Measurements from ENCODE around the gene HRH2.
"Not testable (repeated sequence)": the region's sequence is repeated elsewhere in the genome, so short reads cannot be mapped to it uniquely, and the experiment has no call there.

Gene HRH2

DNA sequence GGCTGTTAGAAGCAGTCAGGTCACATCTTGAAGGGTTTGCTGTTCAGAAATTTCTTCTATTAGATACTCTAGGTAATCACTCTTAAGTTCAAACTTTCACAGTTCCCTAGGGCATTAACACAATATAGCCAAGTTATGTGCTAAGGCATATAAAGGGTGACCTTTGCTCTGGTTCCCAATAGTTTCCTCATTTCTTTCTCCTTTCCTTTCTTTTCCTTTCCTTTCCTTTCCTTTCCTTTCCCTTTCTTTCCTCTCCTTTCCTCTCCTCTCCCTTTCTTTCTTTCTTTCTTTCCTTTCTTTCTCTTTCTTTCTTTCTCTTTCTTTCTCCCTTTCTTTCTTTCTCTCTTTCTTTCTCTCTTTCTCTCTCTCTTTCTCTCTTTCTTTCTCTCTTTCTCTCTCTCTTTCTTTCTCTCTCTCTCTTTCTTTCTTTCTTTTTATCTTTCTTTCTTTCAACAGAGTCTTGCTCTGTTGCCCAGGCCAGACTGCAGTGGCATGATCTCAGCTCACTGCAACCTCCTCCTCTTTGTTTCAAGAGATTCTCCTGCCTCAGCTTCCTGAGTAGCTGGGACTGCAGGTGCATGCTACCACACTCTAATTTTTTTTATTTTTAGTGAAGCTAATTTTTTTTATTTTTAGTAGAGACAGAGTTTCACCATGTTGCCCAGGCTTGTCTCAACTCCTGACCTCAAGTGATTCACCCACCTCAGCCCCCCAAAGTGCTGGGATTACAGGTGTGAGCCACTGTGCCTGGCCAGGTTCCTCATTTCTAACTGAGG is 7.3 kb upstream of the HRH2 start:
- DNase-seq: not testable (repeated sequence)

DNA sequence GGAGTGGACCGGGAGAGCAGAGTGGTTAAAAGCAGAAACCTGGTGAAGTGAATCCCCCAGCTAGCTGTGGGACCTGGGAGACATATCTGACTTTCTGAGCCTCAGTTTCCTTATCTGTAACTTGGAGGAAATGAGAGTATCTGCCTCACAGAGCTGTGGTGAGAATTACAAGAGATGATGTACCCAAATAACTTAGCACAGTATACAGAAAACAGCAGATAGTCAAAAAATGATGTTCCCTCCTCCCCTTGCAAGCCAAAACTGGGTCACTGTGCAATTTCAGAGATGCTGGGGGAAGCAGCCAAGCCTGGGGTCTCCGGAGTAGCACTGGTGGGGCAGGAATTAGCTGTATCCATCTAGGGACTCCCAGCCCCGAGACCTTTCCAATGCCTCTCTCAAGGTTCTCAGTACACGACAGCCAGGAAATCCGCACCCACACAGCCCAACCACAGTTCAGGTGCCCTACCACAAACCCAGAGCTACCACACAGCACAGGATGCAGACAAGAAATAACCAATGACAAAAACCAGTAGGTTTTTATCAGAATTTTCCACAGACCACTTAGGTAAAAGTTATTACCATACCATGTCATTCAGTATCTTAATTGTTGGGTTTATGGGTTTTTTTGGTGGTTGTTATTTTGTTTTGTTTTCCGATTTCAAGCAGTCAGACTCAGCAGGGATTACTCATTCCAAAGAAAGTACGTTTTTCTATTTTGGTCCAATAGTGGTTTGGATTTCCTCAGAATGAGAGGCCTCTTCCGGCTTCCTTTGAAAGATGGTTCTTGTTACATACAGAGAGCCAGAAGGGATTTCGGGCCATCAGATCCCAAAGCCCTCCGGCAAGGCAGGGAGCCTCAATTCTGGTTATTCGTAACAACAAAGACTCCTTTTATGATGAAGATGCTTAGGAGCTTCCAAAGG is 4.9 kb upstream of the HRH2 start:
- DNase-seq: no peak

DNA sequence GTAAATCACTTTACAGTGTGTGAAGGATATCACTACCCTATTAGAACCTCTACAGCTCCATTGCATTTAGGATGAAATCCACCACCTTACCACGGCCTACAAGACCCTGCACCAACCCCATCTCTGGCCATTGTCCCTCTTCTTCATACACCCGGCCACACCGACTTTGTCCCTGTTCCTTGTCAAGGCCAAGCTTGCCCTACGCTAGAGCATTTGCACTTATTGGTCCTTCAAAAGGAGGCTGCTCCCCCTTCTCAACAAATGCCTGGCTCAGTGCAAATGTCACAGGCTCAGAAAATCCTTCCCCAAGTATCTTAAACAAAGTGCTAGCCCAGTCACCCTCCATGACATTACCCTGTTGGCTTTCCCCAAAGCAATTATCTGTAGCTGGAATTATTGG is 4.1 kb upstream of the HRH2 start:
- no peak for DNase-seq

DNA sequence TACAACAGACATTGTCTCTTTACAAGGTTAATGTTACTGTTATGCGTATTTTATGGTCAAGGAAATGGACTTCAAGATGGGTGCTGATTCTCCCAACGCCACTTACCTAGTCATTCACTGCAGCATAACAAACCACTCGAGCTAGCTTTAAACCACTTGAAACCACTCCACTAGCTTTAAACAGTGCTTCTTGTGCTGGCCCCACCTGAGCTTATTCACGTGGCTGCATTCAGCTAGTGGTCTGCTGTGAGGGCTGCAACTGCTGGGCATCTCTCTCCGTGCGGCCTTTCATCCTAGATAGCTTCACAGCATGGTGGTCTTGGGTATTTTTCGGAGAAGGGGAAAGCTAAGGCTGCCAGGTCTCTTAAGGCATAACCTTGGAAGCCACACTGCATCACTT is 3.5 kb upstream of the HRH2 start:
- peak in 1 of 2 experiments; percentile 2 for DNase-seq

DNA sequence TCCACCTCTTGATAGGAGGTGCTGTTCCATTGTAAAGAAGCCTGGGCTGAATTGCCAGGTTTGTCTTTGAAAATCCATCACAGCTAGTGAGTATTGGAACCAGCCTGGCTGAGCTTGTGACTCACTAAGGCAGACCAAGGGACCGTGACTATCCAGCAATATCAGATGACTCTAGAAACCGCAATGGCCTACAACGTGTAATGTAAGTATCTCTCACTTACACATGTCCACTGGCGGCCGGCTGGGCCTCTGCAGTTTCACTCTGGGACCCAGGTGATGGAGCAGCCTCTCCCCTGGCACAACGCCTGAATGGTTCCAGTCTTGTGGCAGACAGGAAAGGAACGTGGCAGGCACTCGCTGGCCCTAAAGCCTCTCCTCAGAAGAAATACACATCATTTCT is 3.1 kb upstream of the HRH2 start:
- DNase-seq: no peak

DNA sequence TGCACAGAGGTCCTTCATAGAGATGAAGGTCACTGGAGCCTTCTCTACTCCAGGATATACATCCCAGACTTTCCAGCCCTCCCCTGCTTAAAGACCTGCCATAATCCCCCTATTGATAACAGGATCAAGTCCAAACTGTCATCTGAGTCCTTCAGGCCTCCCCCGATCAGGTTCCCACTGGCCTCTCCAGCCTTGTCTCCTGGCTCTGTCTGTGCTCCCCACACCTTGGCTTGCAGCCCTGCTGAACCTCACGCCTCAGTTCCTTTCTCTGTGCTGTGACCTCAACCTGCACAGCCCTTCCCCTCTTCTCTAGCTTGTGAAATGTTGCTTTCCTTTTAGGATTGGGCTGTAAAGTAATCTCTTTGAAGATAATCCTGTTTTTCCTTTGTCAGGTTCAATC is 2.5 kb upstream of the HRH2 start:
- no peak for DNase-seq

DNA sequence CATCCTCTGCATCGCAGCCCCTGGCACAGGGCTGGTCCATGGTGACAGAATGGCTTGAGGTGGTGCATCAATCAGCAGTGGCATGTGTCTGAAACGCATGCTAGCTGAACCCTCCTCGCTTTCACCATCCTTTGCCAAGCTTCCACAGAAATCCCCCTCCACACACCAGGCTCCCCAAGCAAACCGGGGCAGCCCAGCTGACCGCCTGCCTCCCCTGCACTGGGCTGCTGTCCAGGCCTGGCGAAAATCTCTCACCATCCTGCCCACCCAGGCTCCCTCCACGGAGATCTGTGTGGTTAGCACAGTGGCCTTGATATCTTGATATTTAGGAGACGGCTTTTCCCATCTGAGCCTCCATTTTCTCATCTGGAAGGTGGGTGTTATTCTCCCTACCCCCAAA is 905 bp upstream of the HRH2 start:
- DNase-seq: no peak

DNA sequence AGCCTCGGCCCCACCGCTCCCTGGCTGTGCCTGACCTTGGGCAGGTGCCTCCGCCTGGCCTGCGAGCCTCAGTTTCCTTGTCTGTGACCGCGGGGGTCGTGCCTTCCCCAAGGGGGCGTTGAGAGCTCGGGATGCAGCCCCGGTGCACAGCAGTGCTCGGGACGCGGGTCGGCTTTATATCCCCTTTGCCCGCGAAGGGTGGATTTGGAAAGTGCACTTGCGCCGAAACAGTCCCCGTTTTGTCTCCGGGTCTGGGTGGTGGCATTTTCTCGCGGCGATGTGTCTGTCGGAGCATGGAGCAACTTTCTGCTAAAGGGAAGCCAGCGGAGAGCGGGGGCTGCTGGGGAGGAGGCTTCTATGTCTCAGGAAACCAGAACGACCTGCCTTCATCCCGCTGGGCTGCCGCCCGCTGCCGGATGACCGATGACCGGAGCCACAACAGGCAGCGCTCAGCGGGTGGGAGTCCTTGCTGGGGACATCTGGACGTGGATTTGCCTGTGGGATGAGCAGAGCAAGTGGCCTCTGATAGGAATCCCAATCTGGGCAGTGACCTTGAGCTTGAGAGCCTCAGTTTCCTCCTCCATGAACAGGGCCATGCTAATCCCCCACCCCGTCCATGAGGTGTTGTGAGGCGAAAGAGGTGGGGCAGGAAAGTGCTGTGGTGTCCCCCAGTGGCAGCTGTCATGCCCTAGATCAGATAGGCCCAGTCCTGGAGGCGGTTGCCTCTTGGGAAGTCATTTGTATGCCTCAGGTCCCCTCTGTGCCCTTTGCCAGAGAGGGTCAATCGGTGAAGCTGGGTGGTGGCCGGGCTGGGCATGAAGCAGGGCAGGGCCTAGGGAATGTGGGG is 651 bp downstream of the HRH2 start:
- DNase-seq: no peak

DNA sequence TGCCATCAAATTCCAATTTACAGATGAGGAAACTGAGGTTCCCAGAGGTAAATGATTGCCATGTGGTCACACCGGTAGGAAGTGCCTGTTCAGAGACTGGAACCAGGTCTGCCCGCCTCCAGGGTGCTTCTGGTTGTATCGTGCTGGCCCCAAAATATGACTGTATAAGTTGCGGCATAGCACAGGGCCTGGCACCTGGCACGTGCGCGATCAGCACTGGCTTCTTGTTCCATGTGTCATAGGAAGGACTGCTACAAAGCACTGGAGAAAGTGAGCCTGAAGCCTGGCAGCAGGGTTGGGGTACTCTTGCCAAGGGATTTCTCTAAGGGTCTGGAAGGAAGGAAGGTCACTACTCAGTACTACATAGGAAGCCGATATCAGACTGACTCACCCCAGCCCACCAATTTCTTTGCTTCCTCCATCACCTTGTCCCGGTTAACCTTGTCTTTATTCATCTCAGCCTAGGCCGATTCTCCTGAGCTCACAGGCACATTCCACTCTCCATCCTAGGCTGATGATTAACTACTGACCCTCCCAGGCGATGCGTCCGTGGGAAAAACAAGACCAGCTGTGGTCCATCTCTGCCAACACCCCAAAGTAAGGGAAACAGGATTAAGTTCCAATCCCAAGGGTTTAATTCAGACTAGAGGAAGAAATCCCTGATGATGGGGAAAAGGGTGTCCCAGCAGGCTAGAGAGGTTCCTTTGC is 1.8 kb downstream of the HRH2 start:
- no peak for DNase-seq

DNA sequence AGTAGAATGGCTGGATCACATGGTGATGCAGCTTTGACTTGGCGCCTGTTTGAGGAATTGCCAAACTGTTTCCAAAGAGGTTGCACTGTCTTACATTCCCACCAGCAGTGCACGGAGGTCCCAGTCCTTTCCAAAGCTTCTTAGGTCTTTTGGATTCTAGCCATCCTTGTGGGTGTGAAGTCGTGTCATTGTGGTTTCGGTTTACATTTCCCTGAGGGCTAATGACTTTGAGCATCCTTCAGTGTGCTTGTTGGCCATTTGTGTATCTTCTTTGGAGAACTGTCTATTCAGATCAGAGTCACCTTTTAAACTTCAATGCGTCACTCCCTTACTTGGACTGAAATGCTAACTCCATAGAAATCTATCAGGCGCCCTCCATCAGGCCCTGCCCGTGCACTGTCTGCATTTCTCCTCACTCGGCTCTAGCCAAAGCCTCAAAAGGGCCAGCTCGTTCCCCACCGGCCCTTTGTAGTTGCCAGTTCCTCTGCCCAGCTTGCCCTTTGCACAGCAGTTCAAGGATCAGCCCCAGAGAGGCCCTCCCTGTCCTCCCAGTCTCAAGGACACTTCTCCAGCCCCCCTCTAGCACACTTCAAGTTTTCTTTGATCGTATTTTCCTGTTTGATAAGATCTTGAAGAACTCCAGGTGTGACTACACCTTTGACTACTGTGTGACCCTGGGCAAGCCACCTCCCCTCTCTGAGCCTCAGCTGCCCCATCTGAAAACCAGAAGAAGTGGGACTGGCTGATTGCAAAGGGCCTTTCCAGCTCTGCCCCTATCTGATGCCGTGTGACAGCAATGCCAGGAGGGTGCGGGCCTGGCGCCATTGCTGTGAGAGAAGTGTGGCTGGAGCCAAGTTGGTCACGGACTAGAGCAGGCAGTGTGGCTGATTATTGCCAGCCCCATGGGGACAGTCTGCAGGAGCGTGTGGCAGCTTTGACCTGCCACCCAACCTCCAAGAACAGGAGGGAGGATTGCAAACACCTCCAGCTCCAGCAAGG is 5.6 kb downstream of the HRH2 start:
- no peak for DNase-seq

DNA sequence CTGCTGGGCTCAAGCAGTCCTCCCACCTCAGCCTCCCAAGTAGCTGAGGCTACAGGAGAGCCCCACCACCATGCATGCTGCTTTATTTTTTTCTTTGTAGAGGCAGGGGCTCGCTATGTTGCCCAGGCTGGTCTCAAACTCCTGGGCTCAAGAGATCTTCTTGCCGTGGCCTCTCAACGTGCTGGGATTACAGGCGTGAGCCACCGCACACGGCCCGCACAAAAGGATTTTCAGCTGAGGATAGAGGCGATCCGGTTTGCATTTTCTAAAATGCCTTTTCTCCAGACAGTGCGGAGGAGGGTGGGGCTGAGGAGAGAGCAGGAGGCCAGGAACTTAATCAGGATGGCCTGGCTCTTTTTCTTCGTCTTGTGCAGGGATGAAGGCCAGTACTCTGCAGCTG is 6.9 kb downstream of the HRH2 start:
- no peak for DNase-seq

DNA sequence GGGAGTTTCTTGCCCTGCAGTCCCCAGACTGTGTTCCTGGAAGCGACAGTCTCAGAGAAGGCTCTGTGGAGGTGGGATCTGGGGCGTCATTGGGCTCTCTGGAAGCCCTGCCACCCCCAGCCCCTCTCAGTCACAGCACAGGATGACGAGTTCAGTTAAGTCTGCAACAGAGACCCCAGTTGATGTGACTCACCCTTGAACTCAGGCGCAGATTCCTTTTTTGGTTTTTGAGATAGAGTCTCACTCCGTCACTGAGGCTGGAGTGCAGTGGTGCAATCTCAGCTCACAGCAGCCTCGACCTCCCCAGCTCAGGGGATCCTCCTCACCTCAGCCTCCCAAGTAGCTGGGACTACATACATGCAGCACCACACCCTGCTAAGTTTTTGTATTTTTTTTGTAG is 8.3 kb downstream of the HRH2 start:
- no peak for DNase-seq

DNA sequence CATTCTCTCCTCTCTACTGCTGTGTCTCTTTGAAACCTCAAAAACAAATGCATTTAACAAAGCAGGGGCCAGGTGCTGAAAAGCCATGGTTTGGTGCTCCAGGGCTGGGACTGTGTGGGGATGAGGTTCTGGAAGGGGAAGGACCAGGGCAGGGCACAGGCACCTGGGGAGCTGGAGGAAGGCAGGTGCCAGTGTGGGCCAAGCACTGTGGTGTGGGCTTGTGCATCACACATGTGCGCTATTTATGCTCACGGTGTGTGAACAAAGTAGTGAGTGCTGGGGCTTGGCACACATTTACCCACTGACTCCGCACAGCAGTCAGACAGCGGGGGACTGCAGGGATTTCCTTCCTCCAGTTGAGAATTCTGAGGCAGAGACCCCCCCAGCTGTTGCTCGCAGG is 10.1 kb downstream of the HRH2 start:
- no peak for DNase-seq

DNA sequence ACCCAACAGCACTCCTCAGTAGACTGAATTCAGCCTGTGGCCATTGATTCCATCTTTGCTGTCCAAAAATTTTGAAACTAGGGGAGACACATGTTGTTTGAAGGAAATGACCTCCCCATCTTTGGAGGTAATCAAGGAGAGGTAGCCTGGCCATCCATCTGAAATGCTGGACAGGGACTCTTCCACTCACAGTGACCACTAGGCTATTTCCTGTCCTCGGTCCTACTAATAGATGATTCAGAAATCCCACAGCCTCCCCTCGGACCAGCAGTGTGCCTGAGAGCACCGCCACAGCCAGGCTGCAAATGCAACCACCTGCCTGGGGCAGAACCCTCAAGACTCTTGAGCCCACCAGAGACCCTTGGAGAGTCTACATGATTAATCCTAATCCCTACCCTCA is 12.5 kb downstream of the HRH2 start:
- DNase-seq: no peak

DNA sequence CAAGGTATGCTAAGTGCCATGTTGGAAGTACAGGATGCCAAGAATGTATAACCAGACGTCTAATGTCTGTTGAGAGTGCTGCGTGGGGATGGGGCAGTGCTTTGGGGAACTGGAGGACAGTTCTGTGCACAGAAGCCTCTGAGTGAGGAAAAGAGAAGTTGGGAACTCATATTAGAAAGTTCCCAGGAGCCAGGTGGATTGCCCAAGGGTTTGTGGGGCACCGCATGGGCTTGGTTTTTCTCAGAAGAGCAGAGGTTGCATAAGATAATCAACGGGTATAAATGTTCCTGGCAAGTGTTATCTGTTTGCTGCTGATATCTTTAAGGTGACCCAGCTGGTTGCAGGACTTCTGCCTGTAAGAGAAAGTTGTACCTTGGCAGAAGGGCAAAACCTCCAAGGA is 13.1 kb downstream of the HRH2 start:
- no peak for DNase-seq

DNA sequence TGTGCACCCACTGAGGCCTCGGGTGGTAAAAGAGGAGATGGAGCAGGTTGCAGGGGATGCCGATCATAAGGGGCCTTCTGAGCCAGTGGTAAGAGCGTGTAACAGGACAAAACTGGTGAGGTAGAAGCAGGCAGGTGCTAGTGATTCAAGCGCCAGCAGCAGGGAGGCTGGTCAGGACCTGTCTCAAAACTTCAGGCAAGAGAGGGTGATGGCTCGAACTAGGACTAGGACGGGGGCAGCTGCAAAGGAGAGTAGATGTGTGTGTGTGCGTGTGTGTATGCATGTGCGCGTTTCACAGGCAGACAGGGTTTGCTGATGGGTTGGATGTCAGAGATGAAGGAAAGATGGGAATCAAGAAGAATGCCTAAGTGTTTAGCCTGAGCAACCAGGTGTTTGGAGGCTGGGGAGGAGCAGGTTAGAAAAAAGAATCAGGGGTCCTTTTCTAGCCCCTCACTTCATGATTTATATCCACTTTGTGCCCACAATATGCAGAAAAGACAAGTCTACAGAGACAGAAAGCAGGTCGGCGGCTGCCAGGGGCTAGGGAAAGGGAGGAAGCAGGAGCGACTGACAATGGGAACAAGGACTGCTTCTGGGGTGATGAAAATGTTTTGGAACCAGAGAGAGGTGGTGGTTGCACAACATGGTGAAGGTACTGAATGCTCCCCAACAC is 15.2 kb downstream of the HRH2 start:
- no peak for DNase-seq

DNA sequence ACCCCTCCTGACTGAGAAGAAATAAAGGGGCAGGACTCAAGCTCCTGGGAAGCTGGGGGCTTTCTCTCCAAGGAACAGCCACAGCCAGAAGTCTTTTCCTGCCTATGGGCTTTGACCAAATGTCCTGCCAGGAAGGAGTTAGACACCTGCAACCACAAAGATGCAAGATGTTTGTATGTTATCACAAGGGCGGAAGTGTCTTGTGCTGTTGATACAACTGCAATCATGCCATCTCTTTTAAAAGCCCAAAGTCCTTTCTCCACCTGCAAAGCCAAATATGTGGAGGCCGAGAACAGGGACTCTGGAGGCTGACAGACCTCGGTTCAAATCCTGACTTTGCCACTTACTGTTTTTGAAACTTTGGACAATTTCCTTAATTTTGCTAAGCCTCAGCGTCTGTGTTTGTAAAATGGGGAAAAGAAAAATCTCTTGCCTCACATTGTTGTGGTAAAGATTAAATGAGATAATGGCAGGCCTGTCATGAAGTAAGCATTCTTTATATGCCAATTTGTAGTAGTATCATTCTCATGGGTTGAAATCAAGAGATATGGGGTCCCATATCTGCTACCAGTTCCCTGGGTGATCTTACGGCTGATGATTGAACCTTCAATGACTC is 17.0 kb downstream of the HRH2 start:
- DNase-seq: no peak

DNA sequence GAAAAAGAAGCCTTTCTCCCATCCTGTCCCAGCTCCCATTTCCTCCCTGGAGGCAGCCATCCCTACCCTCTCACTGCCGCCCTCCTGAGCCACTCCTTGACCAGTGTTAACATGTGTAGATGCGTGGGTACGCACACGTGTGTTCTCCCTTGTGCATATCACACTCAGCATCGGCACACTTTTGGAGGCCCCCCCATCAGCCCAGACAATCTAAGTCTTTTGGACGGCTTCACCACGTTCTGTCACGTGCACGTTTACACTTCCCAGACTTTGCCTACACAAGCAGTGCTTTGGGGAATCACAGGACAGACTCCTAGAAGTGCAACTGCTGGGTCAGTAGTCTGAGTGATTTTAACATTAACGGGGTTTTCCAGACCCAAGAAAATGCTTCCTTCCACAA is 18.0 kb downstream of the HRH2 start:
- DNase-seq: no peak

DNA sequence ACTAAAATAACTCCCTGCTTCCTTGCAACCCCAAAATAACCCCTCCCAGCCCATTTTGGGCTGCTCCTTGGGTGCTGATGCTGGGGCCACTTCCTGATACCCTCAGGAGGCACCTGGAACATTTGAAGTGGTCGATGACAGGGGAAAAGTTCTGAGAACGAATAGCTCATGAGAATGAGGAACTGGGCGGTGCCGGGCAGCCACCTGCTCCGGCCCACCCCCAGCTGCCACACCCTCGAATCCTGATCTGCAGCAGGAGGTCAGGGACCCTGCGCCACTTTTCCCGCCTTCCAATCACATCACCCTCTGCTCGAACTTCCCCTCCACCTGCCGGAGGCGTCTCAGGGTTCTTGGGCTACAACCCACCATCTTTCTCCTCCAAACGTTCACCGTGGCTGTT is 19.7 kb downstream of the HRH2 start:
- no peak for DNase-seq

DNA sequence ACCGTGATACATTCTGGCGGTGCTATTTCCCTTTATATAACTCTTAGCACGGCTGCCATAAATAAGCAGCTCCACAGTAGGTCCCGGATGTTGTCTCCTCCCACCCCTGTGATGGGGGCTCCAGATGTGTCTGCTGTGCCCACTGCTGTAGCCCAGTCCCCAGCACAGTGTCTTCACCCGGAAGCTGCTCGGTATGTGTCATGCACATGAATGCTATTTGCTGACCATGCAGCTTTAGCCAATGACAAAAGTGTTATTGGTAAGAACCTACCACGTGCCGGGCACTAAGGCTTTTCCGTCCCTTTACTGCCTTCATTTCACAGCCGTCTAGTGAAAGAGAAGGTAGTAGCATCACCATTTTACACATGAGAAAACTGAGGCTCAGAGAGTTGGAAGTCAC is 20.2 kb downstream of the HRH2 start:
- no peak for DNase-seq

Measured in SHP77 (cell line).